SH-SY5Y (cell line): ENCODE data around the gene MYO18B.

Source experiments
- GATA2 ChIP-seq: IDR thresholded peaks from 2 replicates; pipeline ENCODE4 v1.6.1; 2011; ENCODE audit warnings: mild to moderate bottlenecking, low read depth, low read length
- GATA3 ChIP-seq: IDR thresholded peaks from 2 replicates; pipeline ENCODE4 v1.6.1; 2011; ENCODE audit warnings: low read depth, mild to moderate bottlenecking, low read length, moderate library complexity

- TF ChIP-seq GATA2 = no peak
- TF ChIP-seq GATA3 = no peak
Observed at GRCh38 chr22:25923914-25924313, 181.9 kb downstream of the MYO18B start.
